ENCODE data around the gene KLF13.

Gene KLF13

GRCh38 chr15:31330836-31331235 is 4.2 kb downstream of the KLF13 start:
- H3K4me3 ChIP-seq (ENCODE audit: low read depth, low read length): no peak overlapping the region
- DNase-seq (ENCODE audit: low read depth, low spot score): no peak
- in situ Hi-C loops (cut with HindIII; ENCODE audit: low sequenced_read_pairs): no loop called here
- no peak for TF ChIP-seq CTCF (IDR thresholded peaks at IDR 0.05; ENCODE audit: low read depth, low read length)

GRCh38 chr15:31331389-31331788 is 4.8 kb downstream of the KLF13 start:
- DNase-seq (ENCODE audit: low read depth, low spot score): no peak
- no peak for TF ChIP-seq CTCF (IDR thresholded peaks at IDR 0.05; ENCODE audit: low read depth, low read length)
- in situ Hi-C loops (cut with HindIII; ENCODE audit: low sequenced_read_pairs): no loop called here
- H3K4me3 ChIP-seq (ENCODE audit: low read depth, low read length): no peak overlapping the region

GRCh38 chr15:31332020-31332680 is 5.5 kb downstream of the KLF13 start:
- no peak for TF ChIP-seq CTCF (IDR thresholded peaks at IDR 0.05; ENCODE audit: low read depth, low read length)
- no peak overlapping the region for H3K4me3 ChIP-seq (ENCODE audit: low read depth, low read length)
- in situ Hi-C loops (cut with HindIII; ENCODE audit: low sequenced_read_pairs): no loop called here
- DNase-seq (ENCODE audit: low read depth, low spot score): no peak

- DNase-seq (ENCODE audit: low read depth, low spot score): no peak
- TF ChIP-seq CTCF (IDR thresholded peaks at IDR 0.05; ENCODE audit: low read depth, low read length): no peak
- in situ Hi-C loops (cut with HindIII; ENCODE audit: low sequenced_read_pairs): no loop called here
- no peak overlapping the region for H3K4me3 ChIP-seq (ENCODE audit: low read depth, low read length)
Measured at GRCh38 chr15:31332681-31333071, 6.0 kb downstream of the KLF13 start.

- TF ChIP-seq CTCF (IDR thresholded peaks at IDR 0.05; ENCODE audit: low read depth, low read length): no peak
- no peak overlapping the region for H3K4me3 ChIP-seq (ENCODE audit: low read depth, low read length)
- in situ Hi-C loops (cut with HindIII; ENCODE audit: low sequenced_read_pairs): no loop called here
- DNase-seq (ENCODE audit: low read depth, low spot score): no peak
Measured at GRCh38 chr15:31333119-31333518, 6.5 kb downstream of the KLF13 start.

GRCh38 chr15:31333820-31334219 is 7.2 kb downstream of the KLF13 start:
- H3K4me3 ChIP-seq (ENCODE audit: low read depth, low read length): no peak overlapping the region
- TF ChIP-seq CTCF (IDR thresholded peaks at IDR 0.05; ENCODE audit: low read depth, low read length): no peak
- no peak for DNase-seq (ENCODE audit: low read depth, low spot score)
- in situ Hi-C loops (cut with HindIII; ENCODE audit: low sequenced_read_pairs): no loop called here
